ENCODE measurements around the gene AHSP. TPM values are rescaled to one million over a fixed set of nuclear protein-coding genes. Genes with fewer than 3 reads are reported as not detected.

The AHSP gene
- total and polyA plus RNA-seq, 2 of the 4 experiments (the other 2 are of a cell fraction) = not detected

- no peak overlapping the region for H3K4me3 ChIP-seq (ENCODE audit: insufficient read depth, low read depth, low read length)
- no peak overlapping the region for H3K18ac ChIP-seq (ENCODE audit: low read depth, low read length)
- no peaks in the 10 kb centered on the region; the same call in 1 of the 2 replicates for H3K4me1 ChIP-seq (ENCODE audit: control insufficient read depth, insufficient read depth, low read length)
- CTCF ChIA-PET = no interaction called here
- no peak overlapping the region for H2AK5ac ChIP-seq (ENCODE audit: low read depth, low read length)
- H3K14ac ChIP-seq (replicated peaks; ENCODE audit: low read depth, low read length) = no peak overlapping the region
- no peak overlapping the region for H3K4me2 ChIP-seq (ENCODE audit: low read depth, low read length)
- H3K23ac ChIP-seq (ENCODE audit: low read depth, low read length) = no peak overlapping the region
- H4K5ac ChIP-seq (ENCODE audit: low read depth, low read length) = no peak overlapping the region
- POLR2A ChIA-PET (ENCODE audit: unreplicated experiment) = no interaction called here
- no peak overlapping the region for H3K4ac ChIP-seq (ENCODE audit: low read depth, low read length)
- no peak overlapping the region for H3K27ac ChIP-seq (ENCODE audit: insufficient read depth, low read length)
- H3K9me3 ChIP-seq (ENCODE audit: control insufficient read depth, insufficient read depth, low read length) = peaks cover 2% of the 10 kb centered on the region; the same call in 1 of the 2 replicates
- no peaks in the 10 kb centered on the region for H3K9me1 ChIP-seq (ENCODE audit: insufficient read depth, low read length)
- no peaks in the 10 kb centered on the region for H4K20me1 ChIP-seq (ENCODE audit: insufficient read depth, low read length)
- H3K36me3 ChIP-seq (ENCODE audit: control insufficient read depth, insufficient read depth, low read length) = no peaks in the 10 kb centered on the region
- H2AFZ ChIP-seq (replicated peaks; ENCODE audit: low read length, poor library complexity) = no peak overlapping the region
- H2BK5ac ChIP-seq (ENCODE audit: low read depth, low read length, poor library complexity, severe bottlenecking) = no peak overlapping the region
- ATAC-seq (ENCODE audit: low read depth) (no peak), DNase-seq (no peak)
- H3K9ac ChIP-seq (ENCODE audit: low read depth, low read length) = no peak overlapping the region
- no peak overlapping the region for H2AK9ac ChIP-seq (replicated peaks; ENCODE audit: low read depth, low read length, poor library complexity)
- no peak overlapping the region for H2BK120ac ChIP-seq (ENCODE audit: low read depth, low read length)
- no TSS peak for BruUV-seq (replicated peaks)
- no peak overlapping the region for H2BK20ac ChIP-seq (ENCODE audit: low read depth, low read length)
- H4K8ac ChIP-seq (ENCODE audit: low read depth in 2 of 2, low read length in 2 of 2) = no peak overlapping the region
- no peaks in the 10 kb centered on the region for H3K79me1 ChIP-seq (ENCODE audit: low read depth in 1 of 2, low read length in 2 of 2)
- H3K56ac ChIP-seq (ENCODE audit: extremely low read depth, insufficient read depth, low read length) = no peak overlapping the region
- intact Hi-C loops (cut with micrococcal nuclease) (loop anchor here (10.0 kb wide), 1 partner anchor 112 kb away; no protein-coding TSS in a partner anchor), in situ Hi-C loops (cut with MboI; ENCODE audit: low sequenced_read_pairs) (no loop called here), dilution Hi-C loops (cut with HindIII; ENCODE audit: low sequenced_read_pairs, unreplicated experiment) (no loop called here)
- 93% methylated on average over 3 of the region's 4 CpGs; no CpG with 5 or more reads in 1 of the 2 experiments for WGBS, 2 experiments (ENCODE audit: extremely low coverage in 2 of 2, insufficient read length in 1 of 2)
- TF ChIP-seq, protein P1, sequence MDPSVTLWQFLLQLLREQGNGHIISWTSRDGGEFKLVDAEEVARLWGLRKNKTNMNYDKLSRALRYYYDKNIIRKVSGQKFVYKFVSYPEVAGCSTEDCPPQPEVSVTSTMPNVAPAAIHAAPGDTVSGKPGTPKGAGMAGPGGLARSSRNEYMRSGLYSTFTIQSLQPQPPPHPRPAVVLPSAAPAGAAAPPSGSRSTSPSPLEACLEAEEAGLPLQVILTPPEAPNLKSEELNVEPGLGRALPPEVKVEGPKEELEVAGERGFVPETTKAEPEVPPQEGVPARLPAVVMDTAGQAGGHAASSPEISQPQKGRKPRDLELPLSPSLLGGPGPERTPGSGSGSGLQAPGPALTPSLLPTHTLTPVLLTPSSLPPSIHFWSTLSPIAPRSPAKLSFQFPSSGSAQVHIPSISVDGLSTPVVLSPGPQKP (IDR thresholded peaks at IDR 0.05; ENCODE audit: borderline replicate concordance, low read depth, low read length) = no peak
- TF ChIP-seq CTCF (conservative IDR thresholded peaks at IDR 0.05; ENCODE audit: low read depth, low read length) (no peak), FOS (IDR thresholded peaks at IDR 0.05; ENCODE audit: low read depth, low read length) (no peak), RCOR1 (IDR thresholded peaks at IDR 0.05; ENCODE audit: insufficient replicate concordance, low read length) (no peak), BHLHE40 (IDR thresholded peaks at IDR 0.05; ENCODE audit: low read depth, low read length) (no peak), MAZ (IDR thresholded peaks at IDR 0.05; ENCODE audit: borderline replicate concordance, low read depth, low read length) (no peak), CHD1 (IDR thresholded peaks at IDR 0.05; ENCODE audit: low read depth, low read length) (no peak), MAFK (IDR thresholded peaks at IDR 0.05; ENCODE audit: low read depth, low read length) (no peak), POLR2A (IDR thresholded peaks at IDR 0.05; ENCODE audit: low read depth, low read length) (no peak), NFE2L2 (IDR thresholded peaks at IDR 0.05; ENCODE audit: low read depth, low read length) (no peak), RFX5 (IDR thresholded peaks at IDR 0.05; ENCODE audit: low read depth, low read length) (no peak), SMC3 (IDR thresholded peaks at IDR 0.05; ENCODE audit: low read depth, low read length) (no peak), RAD21 (IDR thresholded peaks at IDR 0.05; ENCODE audit: low read length) (no peak), MXI1 (IDR thresholded peaks at IDR 0.05; ENCODE audit: borderline replicate concordance, low read depth, low read length) (no peak), CEBPB (IDR thresholded peaks at IDR 0.05; ENCODE audit: low read depth, low read length) (no peak)
- TF ChIP-seq, protein P2, sequence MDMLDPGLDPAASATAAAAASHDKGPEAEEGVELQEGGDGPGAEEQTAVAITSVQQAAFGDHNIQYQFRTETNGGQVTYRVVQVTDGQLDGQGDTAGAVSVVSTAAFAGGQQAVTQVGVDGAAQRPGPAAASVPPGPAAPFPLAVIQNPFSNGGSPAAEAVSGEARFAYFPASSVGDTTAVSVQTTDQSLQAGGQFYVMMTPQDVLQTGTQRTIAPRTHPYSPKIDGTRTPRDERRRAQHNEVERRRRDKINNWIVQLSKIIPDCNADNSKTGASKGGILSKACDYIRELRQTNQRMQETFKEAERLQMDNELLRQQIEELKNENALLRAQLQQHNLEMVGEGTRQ (IDR thresholded peaks at IDR 0.05; ENCODE audit: low read depth, low read length) = no peak
- H3K27me3 ChIP-seq (ENCODE audit: control insufficient read depth, insufficient read depth, low read length) = peaks cover 5% of the 10 kb centered on the region; the same call in 1 of the 2 replicates
- no peak overlapping the region for H2BK15ac ChIP-seq (ENCODE audit: low read depth, low read length)
- no peak overlapping the region for H4K91ac ChIP-seq (ENCODE audit: insufficient read depth, low read depth, low read length)
Measured at GRCh38 chr16:31542763-31543162, 15.1 kb downstream of the AHSP start.
